Suprapubic skin (tissue), 4 donors: ENCODE results near the gene ULBP3.

Source experiments
- CTCF ChIP-seq, 2 donors: fragments of 200-600 bp in 1 of 2; fragments of 450-650 bp in 1 of 2; sonication (generic) in 1 of 2; IDR thresholded peaks; one replicate each; pipeline ENCODE4 v1.5.1; 2016 to 2019; ENCODE audit warnings: antibody characterized with exemption in 2 of 2, mild to moderate bottlenecking in 1 of 2, moderate library complexity in 1 of 2
- EP300 ChIP-seq: sonication (generic); formaldehyde crosslinking; IDR thresholded peaks from one replicate; pipeline ENCODE4 v1.6.1; 2017; ENCODE audit warnings: antibody characterized with exemption
- POLR2A ChIP-seq, 2 donors: fragments of 450-650 bp; IDR thresholded peaks; one replicate each; pipeline ENCODE4 v1.6.1; 2017; ENCODE audit warnings: antibody characterized with exemption in 2 of 2, mild to moderate bottlenecking in 2 of 2, moderate library complexity in 2 of 2
- POLR2AphosphoS5 ChIP-seq, 3 donors: sonication (generic); formaldehyde crosslinking; IDR thresholded peaks; one replicate each; pipeline ENCODE4 v1.6.1; 2017; ENCODE audit warnings: antibody characterized with exemption in 3 of 3

- TF ChIP-seq CTCF (IDR thresholded peaks at IDR 0.05) (no peak), POLR2A (IDR thresholded peaks at IDR 0.05) (no peak), POLR2AphosphoS5 (IDR thresholded peaks at IDR 0.05) (no peak), EP300 (no peak)
Measured at GRCh38 chr6:150112233-150112632, 43.3 kb upstream of the ULBP3 start.
